ENCODE data around the gene ACE2.
"Not testable (repeated sequence)": the region's sequence is repeated elsewhere in the genome, so short reads cannot be mapped to it uniquely, and the experiment has no call there.

ACE2 gene

DNA sequence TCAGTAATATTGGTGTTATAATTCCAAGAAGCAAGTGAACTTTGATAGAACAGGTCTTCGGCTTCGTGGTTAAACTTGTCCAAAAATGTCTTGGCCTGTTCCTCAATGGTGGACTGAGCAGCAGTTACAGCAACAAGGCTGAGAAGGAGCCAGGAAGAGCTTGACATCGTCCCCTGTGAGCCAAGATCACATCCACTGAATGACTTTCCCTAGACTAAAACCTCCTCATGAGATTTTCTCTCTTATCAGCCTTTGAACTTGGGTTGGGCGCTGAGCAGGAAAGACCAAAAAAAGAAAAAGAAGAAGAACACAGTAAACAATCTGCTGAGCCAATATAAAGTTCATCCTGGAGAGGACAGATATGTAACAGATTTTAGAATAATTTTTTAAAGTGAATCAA lies at the start of gene ACE2:
Gene ACE2 (minus strand): TSS at position 216 of the 400 bp plus-strand sequence. CDS start 49 bp downstream, at position 167.
- no peak for DNase-seq

DNA sequence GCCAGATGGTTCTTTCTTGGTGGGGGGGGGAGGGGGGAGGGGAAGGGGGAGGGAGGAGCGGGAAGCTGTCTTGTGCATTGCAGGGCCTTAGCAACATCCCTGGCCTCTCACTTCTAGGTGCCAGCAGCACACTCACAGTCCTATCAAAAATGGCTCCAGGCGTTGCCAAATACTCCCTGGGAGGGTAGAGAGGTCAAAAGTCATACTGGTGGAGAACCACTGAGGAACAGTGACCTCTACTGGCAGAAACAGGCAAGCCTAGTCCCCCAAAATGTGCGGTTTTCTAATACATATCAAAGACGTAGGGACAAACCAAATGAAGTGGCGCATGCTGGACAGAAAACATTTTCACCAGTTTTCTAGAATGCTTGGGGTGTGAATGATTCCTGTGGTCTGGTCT lies 46.8 kb upstream of the ACE2 start:
- not testable (repeated sequence) for DNase-seq

DNA sequence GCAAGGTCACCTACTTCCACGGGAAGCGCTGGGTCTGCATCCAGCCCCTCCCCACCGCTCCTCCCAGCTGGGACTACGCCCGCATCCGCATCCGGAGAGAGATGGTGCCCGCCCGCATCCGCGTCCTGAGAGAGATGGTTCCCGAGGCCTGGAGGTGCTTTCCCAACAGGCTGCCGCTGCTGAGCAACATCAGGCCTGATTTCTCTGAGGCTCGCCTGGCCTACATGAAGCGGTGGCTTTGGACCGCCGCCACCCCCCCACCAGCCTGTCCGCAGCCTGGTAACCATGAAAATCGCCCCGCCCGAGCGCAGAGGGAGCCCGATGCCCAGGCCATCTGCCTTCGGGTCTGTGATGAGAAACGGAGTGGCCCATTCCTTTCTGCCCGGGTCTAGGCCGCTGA lies 45.8 kb upstream of the ACE2 start:
- DNase-seq: no peak

DNA sequence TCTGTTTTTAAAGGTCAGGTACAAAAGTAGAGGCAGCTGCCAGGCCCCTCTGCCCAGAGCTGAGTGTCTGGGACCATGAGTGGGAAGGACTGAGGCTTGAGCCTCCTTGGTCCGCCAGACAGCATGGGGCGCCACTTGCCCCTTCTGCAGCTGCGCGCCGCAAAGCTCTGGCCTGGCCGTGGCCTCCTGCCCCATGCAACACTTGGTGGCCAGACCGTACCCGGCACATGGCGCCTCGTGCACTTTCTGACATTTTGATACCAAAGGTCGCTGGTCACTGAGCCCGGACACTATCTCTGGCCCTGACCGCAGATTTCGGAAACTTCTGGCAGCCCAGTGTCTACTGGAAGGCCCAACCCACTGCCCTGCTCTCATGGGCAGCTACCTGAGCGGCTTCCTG lies 45.3 kb upstream of the ACE2 start:
- no peak for DNase-seq

DNA sequence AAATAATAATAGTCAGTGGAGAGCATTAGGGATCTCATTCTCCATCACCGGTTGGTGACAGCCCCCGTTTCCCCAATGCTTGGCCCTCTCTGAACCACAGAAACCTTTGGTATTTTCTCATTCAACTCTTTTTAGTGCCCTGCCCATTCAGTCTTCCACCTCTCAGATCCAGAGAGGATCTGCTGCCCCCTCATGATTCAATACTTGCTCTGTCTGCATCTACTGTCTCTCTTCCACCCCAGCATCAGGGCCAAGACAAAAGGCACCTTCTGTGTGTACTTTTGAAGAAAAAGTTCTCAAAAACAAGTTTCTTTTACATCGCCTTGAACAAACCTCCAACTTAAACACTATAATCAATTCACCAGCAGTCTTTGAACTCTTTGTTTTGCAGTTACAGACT lies 44.5 kb upstream of the ACE2 start:
- DNase-seq: no peak

DNA sequence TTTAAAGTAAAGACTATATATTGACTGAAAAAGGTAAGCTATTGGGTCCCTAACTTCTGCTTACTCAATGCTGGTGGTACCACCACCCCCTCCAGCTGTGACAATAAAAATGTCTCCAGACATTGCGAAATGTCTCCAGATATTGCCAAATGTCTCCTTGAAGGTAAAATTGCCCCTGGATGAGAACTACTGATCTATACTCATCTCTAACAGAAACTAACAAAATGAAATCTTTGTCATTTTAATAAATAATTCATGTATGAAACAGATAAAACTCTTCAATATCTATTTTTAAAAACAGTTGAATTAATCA lies 43.8 kb upstream of the ACE2 start:
- no peak for DNase-seq

DNA sequence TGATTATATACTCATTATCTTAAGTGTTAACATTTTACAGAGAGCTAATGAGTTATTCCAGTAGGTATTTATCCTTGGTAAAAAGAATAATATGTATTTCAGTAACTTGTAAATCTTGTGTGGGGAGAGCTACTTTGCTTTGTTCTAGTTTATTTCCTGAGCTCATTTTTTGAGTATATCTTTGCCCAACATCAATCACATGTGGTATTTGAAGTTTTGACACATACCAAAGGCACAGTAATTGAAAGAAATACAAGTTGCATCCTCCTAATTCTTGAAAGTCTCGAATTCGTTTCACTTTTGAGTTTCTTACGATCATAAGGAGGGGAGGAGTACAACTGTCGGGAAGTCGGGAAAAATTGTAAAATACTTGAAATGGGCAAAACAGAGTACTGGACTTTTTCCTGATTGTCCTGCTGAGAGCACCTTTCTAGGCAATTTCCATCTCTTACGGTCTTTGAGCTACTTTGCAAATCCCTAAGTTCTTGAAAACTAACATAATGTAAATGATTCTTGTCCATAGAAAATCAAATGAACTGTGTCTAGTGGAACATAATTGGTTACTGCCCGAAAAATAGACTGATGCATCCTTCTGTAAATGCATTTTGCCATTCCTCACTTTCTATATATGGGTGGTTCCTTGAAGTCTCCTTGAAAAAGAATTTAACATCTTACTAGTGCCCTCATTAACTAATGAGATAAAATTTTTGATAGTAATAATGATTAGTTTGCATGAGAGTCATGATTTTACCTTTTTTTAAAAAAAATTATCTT lies 43.2 kb upstream of the ACE2 start:
- no peak for DNase-seq

DNA sequence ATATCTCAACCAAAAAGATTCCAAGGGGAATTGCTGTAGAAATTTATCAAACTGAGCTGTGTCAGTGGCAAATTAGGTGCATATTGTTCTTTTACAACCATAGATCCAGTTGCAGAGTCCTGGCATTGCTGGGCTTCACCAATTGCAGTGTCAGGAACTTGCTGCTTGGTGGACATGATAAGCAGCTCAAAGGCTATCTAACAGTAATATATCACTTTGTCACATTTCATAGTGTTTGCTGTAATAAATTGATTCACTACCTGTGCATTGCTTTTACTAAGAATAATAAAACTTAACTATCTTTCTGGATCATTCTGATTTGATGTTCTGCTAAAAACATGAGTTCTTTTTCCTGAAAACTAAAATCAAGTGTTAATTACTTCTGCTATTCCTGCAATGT lies 30.9 kb upstream of the ACE2 start:
- DNase-seq: no peak

DNA sequence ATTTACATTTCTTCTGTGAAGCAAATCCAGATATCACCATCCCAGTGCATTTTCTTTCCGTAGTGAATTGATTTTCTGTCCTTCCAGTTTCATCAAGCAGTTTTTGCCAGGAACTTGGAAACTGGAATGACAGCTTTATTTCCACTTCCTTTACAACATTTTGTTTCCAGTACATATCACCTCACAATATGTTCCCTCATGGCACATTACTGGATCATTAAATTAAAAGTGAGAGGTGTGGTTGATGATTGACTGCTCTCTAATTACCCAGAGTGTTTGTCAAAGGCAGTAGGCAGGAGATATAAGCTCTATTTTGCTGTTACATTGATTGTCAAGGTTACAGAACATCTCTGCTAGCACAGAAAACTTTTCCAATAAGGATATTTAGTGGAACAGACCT lies 22.3 kb upstream of the ACE2 start:
- DNase-seq: no peak

DNA sequence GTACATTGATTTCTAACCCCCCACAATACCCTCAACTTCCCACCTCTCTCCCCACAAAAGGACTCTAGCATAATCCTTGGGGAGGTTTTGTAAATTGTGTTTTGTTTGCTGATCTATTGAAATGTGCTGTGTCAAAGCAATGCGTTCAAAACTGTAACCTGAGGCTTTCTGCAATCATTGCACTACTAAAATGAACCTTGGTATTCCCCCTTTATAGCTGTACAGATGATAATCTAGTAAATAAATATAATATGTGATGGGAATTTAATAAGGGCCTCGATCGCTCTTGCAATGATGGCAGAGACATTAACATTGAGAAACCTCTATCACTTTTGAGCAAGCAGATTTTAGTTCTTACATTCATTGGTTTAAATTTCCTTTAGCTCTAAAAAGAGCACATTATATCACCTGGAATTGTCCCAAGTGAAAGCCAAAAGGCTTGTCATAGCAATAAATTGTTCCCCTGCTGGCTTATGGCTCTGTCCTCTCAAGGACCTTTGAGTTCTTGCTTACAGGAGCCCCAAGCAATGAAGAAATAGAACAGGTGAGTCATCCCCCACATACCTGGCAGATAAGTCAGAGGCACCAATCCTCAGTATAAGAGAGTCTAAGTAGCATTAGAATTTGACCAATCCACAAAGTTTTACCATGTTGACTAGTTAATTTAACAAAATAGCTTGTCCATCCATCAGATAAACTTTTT lies 18.4 kb upstream of the ACE2 start:
- no peak for DNase-seq

DNA sequence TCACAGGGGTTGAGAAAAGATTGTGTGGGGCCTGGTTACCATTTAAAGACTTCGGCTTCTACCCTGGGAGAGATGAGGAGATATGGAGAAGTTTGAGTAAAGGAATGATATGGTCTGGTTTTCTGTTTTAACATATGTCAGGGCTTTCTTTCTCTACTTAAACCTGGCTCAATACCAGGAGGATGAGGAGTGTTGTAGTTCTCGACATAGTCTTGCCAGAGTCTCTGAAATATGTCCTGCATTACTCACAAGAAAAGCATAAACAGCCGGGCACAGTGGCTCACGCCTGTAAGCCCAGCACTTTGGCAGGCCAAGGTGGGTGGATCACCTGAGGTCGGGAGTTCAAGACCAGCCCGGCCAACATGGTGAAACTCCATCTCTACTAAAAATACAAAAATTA lies 16.4 kb upstream of the ACE2 start:
- DNase-seq: no peak

DNA sequence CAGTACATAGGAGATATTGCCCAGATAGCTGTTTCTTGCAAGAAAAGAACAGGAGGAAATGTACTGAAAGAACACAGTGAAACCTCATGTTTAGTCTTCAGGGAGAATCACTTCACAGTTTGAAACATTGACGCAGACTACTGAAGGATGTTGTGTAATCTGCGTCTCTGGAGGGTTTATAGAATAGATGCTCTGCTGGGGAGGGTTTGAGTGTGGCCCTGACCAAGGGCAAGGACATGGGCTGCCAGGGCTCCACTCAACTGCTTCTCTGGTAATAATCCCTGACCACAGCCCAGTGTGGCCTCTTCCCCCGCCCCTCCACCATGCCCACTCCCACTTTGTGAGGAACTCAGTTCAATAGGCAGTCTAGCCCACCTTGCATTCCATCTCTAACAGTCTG lies 15.8 kb upstream of the ACE2 start:
- no peak for DNase-seq

DNA sequence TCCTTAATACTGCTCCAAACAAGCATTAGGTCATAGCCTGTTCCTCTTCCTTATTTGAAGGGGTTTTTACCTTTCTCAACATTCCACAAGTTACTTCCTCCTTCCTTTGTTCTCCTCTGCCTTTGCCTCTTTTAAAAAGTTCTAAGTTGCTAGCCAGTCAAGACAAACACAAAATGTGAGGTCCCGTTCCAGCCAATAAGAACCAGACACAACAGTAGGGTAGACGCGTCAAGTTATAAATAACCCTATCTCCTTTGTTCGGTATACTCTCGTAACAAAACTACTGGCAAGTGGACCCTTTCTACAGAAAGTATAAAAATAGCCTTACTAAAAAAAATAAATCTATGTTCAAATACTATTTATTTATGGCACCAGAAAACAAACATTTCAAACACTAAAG lies 6.3 kb upstream of the ACE2 start:
- no peak for DNase-seq

DNA sequence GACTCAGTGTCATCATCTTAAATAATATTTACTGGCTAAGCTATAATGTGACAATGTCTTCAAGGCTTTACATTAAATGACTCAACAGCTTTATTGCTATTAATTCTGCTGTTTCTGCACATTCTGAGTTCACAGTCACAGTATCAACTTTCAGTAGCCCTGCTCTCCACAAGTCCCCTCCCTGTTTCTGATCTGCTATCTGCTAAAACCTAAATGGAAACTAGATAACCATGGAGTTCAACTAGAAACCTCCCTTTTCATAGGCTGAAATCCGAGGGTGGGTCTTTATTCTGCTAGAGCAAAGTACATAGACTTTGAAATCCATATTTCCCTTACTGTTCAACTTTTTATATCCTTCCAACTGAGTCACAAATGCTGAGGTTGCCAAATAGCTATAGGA lies 5.4 kb upstream of the ACE2 start:
- DNase-seq: no peak

DNA sequence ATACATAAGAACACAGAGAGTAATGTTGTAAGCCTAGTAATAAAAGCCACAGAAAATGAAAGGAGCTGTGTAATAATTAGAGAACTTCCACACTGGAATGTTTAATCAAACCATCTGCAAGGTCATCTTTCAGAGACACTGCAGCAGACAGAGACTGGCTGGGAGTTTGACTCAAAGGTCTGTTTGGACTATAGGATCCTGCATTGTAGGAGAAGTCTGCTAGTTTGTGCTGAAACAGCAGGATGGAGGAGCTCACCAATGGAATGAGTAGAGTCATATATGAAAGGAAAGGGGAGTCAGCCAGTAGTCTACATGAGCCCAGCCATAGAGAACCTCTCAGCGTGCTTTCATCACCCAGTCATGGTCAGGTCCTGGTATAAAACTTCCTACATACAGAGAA lies 4.5 kb upstream of the ACE2 start:
- DNase-seq: no peak

DNA sequence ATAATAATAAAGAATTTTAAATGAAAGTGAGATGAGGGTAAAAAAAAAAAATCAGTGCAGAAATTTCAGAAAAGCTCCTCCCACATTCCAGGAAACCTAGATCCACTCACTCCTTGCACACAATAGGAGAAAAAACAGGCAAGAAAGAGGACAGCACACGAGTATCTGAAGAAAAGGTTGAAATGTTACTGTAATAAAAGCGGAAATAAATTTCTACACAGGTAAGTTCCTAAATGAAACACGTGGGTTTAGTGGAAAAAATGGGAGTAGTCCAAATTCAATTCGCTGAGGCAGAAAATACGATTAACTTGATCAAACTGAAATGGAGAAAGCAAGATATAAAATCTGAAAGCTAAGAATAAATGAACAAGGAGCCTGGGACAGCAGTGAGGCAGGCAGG lies 2.0 kb upstream of the ACE2 start:
- no peak for DNase-seq

DNA sequence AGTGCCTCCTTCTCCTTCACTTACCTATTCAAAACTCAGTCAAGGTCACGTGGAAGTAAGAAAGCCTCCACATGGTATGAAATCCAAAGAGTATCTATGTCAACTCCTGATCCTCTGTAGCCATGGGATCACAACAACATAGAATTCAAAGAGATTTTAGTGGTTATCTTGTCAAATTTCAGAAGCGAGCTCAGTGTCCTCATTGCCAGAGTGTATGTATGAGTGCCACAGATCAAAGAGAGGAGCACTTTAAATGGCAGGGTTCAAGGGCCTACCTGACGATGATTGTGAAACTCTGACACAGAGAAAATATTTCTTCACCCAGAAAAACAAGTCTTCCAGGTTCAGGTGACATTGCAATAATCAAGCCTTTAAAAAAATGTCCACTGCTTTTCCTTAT lies 1.2 kb upstream of the ACE2 start:
- DNase-seq: no peak

DNA sequence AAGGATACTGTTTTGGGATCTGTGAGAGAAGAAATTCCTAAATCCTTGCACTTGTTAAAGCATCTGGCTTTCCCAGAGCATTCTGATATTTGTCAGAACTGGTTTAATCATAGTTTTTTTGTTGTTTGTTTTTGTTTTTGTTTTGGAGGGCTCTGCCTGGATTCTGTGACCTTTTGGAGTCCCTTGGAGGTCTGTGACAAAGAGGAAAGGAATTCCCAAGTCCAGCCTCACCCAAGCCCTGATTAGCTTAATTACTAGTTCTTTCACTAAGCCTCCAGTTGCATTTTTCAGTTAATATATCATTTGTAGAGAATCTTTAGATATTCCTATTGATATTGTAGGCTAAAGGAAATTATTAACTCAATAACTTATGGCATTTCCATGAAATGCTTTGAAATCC lies 711 bp downstream of the ACE2 start:
- DNase-seq: no peak

DNA sequence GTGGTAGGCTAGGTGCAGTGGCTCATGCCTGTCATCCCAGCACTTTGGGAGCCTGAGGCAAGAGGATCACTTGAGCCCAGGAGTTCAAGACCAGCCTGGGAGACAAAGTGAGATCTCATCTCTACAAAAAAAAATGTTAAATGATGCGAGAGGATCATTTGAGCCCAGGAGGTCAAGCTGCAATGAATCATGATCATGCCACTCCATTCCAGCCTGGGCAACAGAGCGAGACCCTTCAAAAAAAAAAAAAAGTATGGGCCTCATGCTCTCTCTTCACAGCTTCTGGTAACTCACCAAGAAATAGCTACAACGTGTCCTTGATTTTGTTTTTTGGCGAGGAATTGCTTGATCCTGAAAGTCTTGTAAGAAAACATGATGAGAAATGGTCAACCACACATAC lies 1.3 kb downstream of the ACE2 start:
- no peak for DNase-seq

DNA sequence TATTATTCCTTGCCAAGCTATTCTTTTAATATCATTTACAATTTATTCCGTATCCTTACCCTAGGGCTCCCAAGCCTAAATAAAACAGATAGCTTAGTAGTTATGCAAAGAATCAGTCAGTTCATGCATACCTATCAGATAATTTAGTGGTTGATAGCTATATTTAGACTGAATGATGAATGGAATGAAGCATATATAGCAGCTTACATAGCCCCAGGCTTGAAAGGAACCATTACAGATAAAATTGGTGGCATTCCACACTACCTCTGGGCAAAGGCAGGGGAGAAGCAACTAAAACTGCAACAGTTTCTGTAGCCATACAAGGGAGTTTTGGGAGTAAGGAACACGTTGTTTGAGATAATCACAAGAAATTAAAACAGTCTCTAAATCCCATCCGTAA lies 2.7 kb downstream of the ACE2 start:
- DNase-seq: no peak

DNA sequence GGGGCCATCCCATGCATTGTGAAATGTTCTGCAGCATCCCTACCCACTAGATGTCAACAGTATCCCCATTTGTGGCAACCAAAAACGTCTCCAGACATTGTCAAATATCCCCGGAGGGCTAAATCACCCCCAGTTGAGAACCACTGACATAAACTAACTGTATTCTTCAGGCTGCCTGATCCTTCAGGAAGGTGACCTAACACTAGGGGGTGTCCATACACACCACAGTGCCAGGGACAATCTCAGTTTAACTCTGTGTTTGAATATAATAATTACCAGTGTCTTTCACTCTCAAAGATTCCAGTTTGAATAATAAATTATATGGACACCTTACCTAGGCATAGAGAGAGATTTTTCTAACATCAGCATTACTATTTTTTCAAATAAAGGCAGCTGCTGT lies 6.4 kb downstream of the ACE2 start:
- no peak for DNase-seq

DNA sequence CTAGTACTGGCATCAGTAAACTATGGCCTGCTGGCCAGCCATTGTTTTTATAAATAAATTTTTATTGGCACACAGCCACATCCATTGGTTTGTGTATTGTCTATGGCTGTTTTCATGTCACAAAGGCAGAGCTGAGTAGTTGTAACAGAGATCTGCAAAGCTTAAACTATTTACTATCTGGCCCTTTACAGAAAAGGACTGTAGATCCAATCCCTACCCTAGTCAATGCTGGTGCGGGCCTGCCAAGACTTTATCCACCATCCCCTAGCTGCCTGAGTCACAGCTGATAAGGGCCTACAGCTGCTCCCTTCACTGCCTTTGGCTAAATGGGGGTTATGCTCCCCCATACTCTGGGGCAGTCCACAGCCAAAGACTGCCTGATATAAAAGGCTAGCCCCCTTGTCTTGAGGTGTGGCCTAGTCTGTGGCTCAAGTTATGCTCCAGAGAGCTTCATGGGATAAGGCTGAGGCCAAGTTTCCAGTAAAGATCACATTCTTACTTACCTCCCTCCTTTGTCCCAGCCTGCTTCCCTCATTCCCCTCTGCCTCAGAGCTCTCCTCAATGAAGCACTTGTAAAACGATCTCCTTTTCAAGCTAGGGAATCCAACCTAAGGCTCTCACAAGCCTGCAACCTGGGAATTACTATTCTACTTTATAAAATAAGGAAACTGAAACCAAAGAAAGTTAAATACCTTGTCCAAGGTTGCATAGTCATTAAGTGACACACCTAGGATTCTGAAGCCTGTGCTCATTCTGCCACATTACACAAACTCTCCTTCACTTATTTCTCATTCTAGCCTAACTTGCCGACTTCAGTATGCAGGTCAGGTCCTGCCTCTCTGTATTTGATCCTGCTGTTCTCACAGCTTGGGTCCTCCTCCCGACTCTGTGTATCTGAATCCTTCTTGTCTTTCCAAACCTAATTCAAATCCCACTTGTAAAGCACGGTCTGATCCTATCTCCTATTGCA lies 20.7 kb downstream of the ACE2 start:
- no peak for DNase-seq

DNA sequence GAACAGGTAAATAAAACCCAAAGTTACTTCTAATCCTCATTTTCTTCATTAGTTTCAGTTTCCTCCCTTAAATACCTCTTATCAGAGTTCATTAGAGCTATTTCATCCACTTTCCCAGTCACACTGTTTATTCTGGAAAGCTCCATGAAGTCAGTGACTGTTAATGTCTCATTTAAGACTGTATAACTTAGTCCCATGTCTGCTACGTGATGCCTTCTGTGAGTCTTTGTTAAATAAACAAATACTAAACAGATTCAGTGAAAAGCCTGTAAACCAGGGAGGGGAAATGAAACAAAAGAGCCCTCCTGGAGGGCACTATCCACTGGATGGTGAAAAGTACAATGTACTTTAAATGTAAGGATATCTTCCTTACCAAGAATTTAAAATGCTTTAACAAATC lies 24.7 kb downstream of the ACE2 start:
- DNase-seq: no peak

DNA sequence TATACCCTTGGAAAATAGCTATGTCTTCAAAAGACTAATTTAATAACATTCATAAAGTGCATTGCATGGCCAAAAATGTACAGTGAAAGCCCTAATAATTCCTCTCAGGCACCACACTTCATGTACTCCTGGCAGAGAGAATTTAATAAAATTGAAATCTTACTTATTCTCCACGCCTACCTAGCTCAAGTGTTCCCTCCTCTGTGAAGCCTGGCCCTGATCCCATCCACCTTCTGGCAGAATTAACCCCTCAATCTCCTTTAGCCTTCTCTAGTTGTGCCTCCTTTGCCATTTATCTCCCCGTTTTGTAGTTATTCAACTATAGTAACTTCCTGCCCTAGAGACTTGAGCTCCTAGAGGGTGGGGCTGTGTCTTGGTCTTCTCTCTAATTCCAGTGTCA lies 26.7 kb downstream of the ACE2 start:
- DNase-seq: no peak

Data from activated CD4-positive, alpha-beta T cell treated with anti-CD3 and anti-CD28 coated beads, Interleukin-2, amount 50 U/mL, for 16 hours (primary cell).